ENCODE results near the gene SEC24B.

DNA sequence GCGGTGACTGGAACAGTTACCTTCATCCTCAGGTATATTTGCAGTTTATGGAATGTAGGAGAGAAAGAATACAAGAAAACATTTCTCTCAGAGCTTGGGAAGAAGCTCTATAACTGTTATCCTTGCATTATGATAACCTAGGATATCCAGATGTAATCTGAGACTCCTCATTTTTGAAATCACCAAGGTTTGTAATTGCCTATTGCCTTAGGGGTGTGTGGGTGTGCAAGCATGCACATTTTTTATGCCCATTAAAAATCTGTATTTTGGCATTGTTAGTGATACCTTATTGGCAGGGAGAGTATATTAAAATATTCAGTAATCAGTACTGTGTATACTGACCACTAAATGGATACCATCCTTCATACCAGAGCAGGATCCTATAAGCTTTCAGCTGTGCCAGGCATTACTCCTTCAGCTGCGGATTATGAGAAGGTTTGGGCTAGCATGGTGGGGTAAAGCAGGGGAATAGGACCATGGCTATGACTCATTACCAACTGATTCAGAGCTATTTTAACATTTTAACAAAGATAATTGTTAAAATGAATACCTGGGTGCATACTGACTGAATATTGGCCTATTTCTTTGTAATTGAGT is 8.3 kb downstream of the SEC24B start:
- TF ChIP-seq, protein P1, sequence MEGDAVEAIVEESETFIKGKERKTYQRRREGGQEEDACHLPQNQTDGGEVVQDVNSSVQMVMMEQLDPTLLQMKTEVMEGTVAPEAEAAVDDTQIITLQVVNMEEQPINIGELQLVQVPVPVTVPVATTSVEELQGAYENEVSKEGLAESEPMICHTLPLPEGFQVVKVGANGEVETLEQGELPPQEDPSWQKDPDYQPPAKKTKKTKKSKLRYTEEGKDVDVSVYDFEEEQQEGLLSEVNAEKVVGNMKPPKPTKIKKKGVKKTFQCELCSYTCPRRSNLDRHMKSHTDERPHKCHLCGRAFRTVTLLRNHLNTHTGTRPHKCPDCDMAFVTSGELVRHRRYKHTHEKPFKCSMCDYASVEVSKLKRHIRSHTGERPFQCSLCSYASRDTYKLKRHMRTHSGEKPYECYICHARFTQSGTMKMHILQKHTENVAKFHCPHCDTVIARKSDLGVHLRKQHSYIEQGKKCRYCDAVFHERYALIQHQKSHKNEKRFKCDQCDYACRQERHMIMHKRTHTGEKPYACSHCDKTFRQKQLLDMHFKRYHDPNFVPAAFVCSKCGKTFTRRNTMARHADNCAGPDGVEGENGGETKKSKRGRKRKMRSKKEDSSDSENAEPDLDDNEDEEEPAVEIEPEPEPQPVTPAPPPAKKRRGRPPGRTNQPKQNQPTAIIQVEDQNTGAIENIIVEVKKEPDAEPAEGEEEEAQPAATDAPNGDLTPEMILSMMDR (IDR thresholded peaks at IDR 0.05): no peak
- TF ChIP-seq POLR2A (IDR thresholded peaks at IDR 0.05): no peak
